Sigmoid colon (tissue), 7 donors: ENCODE results near the gene STX18. TPM values are rescaled to one million over a fixed set of nuclear protein-coding genes. Genes with fewer than 3 reads are reported as not detected.

Experiments
- DNase-seq: peaks from one replicate; pipeline ENCODE4 v3.0.0-alpha.2; 2019
- H3K27ac ChIP-seq, 4 donors: fragments of 200-600 bp; sonication (generic); one replicate each; pipeline ENCODE4 v1.5.1; 2016 to 2019; ENCODE audit warnings: mild to moderate bottlenecking in 1 of 4
- H3K27me3 ChIP-seq, 3 donors: fragments of 200-600 bp; sonication (generic); one replicate each; pipeline ENCODE4 v1.5.1; 2019; ENCODE audit warnings: mild to moderate bottlenecking in 1 of 3
- H3K36me3 ChIP-seq, 4 donors: fragments of 200-600 bp; sonication (generic); one replicate each; pipeline ENCODE4 v1.5.1; 2016 to 2019
- H3K4me1 ChIP-seq, 4 donors: fragments of 200-600 bp; sonication (generic); one replicate each; pipeline ENCODE4 v1.5.1; 2017 to 2019
- H3K4me3 ChIP-seq, 4 donors: fragments of 200-600 bp; sonication (generic); one replicate each; pipeline ENCODE4 v1.5.1; 2017 to 2019; ENCODE audit warnings: mild to moderate bottlenecking in 2 of 4, moderate library complexity in 1 of 4
- H3K9me3 ChIP-seq, 4 donors: fragments of 200-600 bp in 3 of 4; sonication (generic) in 3 of 4; one replicate each; pipeline versions ENCODE4 v1.5.1 to v1.6.1; 2013 to 2019
- CTCF ChIP-seq, 4 experiments: fragments of 450-650 bp in 3 of 4; fragments of 200-600 bp in 1 of 4; IDR thresholded peaks; one replicate each; pipeline ENCODE4 v1.5.1; 2016 to 2019; ENCODE audit warnings: antibody characterized with exemption in 4 of 4, mild to moderate bottlenecking in 3 of 4, moderate library complexity in 2 of 4
- EP300 ChIP-seq, 4 donors: sonication (generic); formaldehyde crosslinking; IDR thresholded peaks; one replicate each; pipeline ENCODE4 v1.6.1; 2017; ENCODE audit warnings: antibody characterized with exemption in 4 of 4
- POLR2A ChIP-seq, 2 donors: fragments of 450-650 bp; IDR thresholded peaks; one replicate each; pipeline ENCODE4 v1.6.1; 2016; ENCODE audit warnings: antibody characterized with exemption in 2 of 2, mild to moderate bottlenecking in 2 of 2, moderate library complexity in 2 of 2
- POLR2AphosphoS5 ChIP-seq, 4 donors: sonication (generic); formaldehyde crosslinking; IDR thresholded peaks; one replicate each; pipeline ENCODE4 v1.6.1; 2017; ENCODE audit warnings: antibody characterized with exemption in 4 of 4
- WGBS, 2 donors: extraction: QIAGEN DNeasy Blood & Tissue Kit; methylation state at CpG; one replicate each; pipeline ENCODE4 v1.1.7; 2013; 5-methylcytosine and 5-hydroxymethylcytosine counted together
- intact Hi-C: fragments of 100-400 bp; cut with DNase I; formaldehyde crosslinking; loops from one replicate; pipeline ENCODE4 v1.15.1; 2023
- polyA plus RNA-seq, 3 donors: library from polyadenylated mRNA; stranded (reverse); fragments of 200-250 nt; gene quantifications; one replicate each; pipeline ENCODE4 v1.2.3, GENCODE V29; 2013
- total RNA-seq, 4 donors: library from RNA; depleted of rRNA; stranded (reverse); fragments of >200 nt; gene quantifications; one replicate each; pipeline ENCODE4 v1.1.0, GENCODE V29; 2016
- donor health status: healthy with polysubstance abuse.
- donor health status: Bipolar disorder and iron deficiency.
- donor health status: healthy.

Gene STX18
- total and polyA plus RNA-seq, 7 donors: 23.5 to 45.1 (median 26.3) TPM

DNA sequence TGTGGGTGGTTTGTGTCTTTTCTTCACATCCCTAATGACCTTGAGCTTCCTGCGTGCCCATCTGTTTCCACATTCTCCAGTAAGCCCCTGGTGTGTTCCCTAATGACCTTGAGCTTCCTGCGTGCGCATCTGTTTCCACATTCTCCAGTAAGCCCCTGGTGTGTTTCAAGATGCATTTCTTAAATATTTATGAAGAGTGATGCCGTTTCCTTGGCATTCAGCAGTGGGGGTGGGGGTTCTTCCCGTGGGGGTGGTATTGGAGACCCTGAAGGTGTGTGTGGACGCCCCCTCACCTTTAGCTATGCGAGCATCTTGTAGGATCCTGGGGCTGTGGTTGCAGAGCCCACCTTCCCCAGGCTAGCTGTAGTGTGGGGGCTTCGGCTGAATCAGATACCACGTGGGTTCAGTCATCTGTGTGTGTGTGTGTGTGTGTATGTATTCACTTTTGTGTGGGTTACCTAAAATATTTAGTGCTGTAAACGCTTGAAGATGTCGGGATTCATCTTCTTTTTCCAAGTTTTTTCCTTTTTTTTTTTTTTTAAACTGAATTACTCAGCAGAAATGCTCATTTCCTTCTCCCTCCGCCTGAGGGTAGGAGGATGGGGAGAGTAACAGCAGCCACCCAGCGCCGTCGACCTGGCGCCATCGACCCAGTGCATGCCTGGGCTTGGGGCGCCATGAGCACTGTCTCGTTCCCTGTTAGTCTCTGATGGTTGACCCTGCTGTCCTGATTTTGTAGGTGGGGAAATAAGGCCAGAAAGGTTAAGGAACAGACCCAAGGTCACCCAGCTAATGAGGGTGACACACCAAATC is 145.0 kb downstream of the STX18 start:
- no peak overlapping the region for H3K27ac ChIP-seq
- no peaks in the 10 kb centered on the region for H3K36me3 ChIP-seq
- H3K4me3 ChIP-seq: no peak overlapping the region
- no peak for TF ChIP-seq EP300 (IDR thresholded peaks at IDR 0.05)
- TF ChIP-seq CTCF (IDR thresholded peaks at IDR 0.05): no peak
- no peak for TF ChIP-seq POLR2AphosphoS5 (IDR thresholded peaks at IDR 0.05)
- no peak for TF ChIP-seq POLR2A (IDR thresholded peaks at IDR 0.05)
- no peak for DNase-seq
- intact Hi-C loops: no loop called here
- no peaks in the 10 kb centered on the region for H3K4me1 ChIP-seq
- 62% methylated on average over 19 of the region's 19 CpGs for WGBS, 2 donors
- peaks cover 0 to 2% (median 0%) of the 10 kb centered on the region in 4 donors for H3K9me3 ChIP-seq
- peaks cover 0 to 98% (median 17%) of the 10 kb centered on the region in 3 donors for H3K27me3 ChIP-seq

DNA sequence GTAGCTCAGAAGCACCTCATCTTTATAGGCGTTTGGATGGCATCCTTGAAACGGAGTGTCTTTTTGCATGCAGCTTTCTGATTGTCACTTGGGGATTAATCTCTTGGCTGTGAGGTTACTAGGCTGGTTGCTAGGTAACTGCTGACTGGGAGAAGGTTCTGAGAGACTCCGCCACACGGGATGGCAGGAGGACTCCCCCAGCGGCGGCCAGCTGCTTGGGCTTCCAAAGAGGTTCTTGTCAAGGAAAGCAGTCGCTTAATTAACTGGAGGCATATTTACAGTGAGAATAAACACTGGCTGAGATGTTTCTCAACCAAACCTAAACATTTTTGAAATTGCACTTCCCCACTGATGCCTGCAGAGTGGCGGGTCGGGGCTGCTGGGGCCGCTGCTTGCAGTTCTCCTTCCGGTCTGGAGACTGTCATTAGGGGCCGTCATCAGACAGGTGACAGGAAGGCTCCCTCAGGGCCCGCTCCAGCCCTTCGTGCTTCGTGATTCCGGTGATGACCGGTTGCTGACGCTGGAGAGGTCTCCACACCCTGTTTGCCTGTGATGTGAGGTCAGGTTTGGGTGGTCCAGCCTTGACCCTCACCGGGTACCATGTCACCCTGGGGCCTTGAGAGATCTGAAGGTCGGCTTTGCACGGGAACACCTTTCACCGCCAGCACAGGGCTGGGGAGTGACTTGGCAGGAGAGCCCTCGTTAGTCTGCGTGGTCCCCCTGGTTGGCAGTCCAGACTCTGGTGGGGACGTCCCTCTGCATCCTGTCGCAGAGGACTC is 145.8 kb downstream of the STX18 start:
- H3K27me3 ChIP-seq: peaks cover 0 to 93% (median 18%) of the 10 kb centered on the region in 3 donors
- intact Hi-C loops: no loop called here
- H3K27ac ChIP-seq: no peak overlapping the region
- H3K36me3 ChIP-seq: no peaks in the 10 kb centered on the region
- WGBS, 2 donors: 30 to 31% methylated on average over 26 of the region's 26 CpGs
- peaks cover 0 to 2% (median 0%) of the 10 kb centered on the region in 4 donors for H3K9me3 ChIP-seq
- no peaks in the 10 kb centered on the region for H3K4me1 ChIP-seq
- no peak for DNase-seq
- TF ChIP-seq POLR2AphosphoS5 (IDR thresholded peaks at IDR 0.05): no peak
- TF ChIP-seq EP300 (IDR thresholded peaks at IDR 0.05): no peak
- TF ChIP-seq CTCF (IDR thresholded peaks at IDR 0.05): no peak
- no peak for TF ChIP-seq POLR2A (IDR thresholded peaks at IDR 0.05)
- no peak overlapping the region for H3K4me3 ChIP-seq

GRCh38 chr4:4395371-4395770 is 146.5 kb downstream of the STX18 start:
- intact Hi-C loops: no loop called here
- Histone ChIP-seq H3K27ac (no peak overlapping the region), H3K9me3 (peaks cover 0 to 2% (median 0%) of the 10 kb centered on the region in 4 donors), H3K4me1 (no peaks in the 10 kb centered on the region), H3K36me3 (no peaks in the 10 kb centered on the region), H3K27me3 (peaks cover 0 to 92% (median 18%) of the 10 kb centered on the region in 3 donors), H3K4me3 (no peak overlapping the region)
- no peak for TF ChIP-seq POLR2AphosphoS5 (IDR thresholded peaks at IDR 0.05)
- TF ChIP-seq EP300 (IDR thresholded peaks at IDR 0.05): no peak
- no peak for TF ChIP-seq POLR2A (IDR thresholded peaks at IDR 0.05)
- no peak for TF ChIP-seq CTCF (IDR thresholded peaks at IDR 0.05)
- 39 to 71% methylated on average over 9 of the region's 9 CpGs for WGBS, 2 donors
- DNase-seq: no peak

DNA sequence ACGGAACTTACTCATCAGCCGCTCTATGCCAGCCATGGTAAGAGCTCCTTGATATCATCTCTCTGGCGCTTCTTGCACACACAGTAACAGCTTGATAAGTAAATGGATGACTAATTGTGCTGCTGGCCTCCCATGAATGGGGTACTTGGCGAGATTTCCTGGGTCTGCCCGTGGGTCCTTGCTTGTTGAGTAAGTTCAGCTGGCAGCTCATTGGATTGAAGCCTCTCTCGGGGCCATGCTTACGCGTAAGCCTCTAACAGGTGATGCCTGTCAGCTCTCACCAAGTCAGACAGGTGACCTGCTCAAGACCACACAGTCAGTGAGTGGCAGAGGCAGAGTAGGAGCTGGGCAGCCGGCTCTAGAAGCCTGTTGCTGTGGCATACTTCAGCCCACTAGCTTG is 147.2 kb downstream of the STX18 start:
- H3K36me3 ChIP-seq: no peaks in the 10 kb centered on the region
- intact Hi-C loops: no loop called here
- TF ChIP-seq POLR2AphosphoS5 (IDR thresholded peaks at IDR 0.05) (no peak), CTCF (IDR thresholded peaks at IDR 0.05) (no peak), POLR2A (IDR thresholded peaks at IDR 0.05) (no peak), EP300 (IDR thresholded peaks at IDR 0.05) (no peak)
- no peak overlapping the region for H3K4me3 ChIP-seq
- WGBS, 2 donors: 75 to 83% methylated on average over 9 of the region's 9 CpGs
- no peaks in the 10 kb centered on the region for H3K9me3 ChIP-seq
- no peak overlapping the region for H3K27ac ChIP-seq
- DNase-seq: no peak
- no peaks in the 10 kb centered on the region for H3K4me1 ChIP-seq
- H3K27me3 ChIP-seq: peaks cover 0 to 92% (median 18%) of the 10 kb centered on the region in 3 donors
